ENCODE results near the gene REXO5. TPM values are rescaled to one million over a fixed set of nuclear protein-coding genes. Genes with fewer than 3 reads are reported as not detected.

Gene REXO5
- total and polyA plus RNA-seq, 9 of the 15 experiments (the other 6 are each of a cell fraction or from before 2014, with no cell fraction given) = 10.5 to 45.1 (median 25.4) TPM

DNA sequence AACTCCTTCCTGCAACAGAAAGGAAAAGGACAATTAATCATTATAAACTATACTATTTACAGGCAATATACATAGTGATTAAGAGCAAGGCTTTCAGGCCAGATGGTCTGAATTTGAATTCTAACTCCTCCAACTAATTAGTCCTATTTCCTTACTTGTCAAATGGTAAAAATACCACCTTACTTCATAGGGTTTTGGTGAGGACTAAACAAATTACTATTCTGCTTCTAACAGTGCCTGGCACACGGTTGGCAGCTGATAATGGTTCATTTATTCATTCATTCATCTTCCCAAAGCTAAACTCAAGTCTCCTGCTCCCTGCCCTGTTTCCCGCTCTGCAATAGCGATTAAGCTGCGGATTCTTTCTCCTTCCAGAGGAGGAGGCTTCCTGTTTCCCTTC lies 54.0 kb downstream of the REXO5 start:
- Histone ChIP-seq H3K4me1 (replicated peaks in 1 of 2; ENCODE audit: control insufficient read depth in 2 of 2, insufficient read depth in 2 of 2, low read length in 2 of 2) (peaks cover 0 to 4% of the 10 kb centered on the region in 2 experiments; a peak in 2 of 5 replicates), H4K20me1 (replicated peaks; ENCODE audit: control insufficient read depth, insufficient read depth, low read length) (0 out of 2 replicates have a peak, but pooled peaks cover 4% of the 10 kb centered on the region), H3K9me1 (ENCODE audit: control insufficient read depth, insufficient read depth, low read length) (no peaks in the 10 kb centered on the region), H3K27ac (ENCODE audit: extremely low read depth, low read depth, low read length) (no peak overlapping the region), H2AFZ (ENCODE audit: low read depth, low read length) (no peak overlapping the region), H3K36me3 (ENCODE audit: control insufficient read depth, insufficient read depth, low read length) (peaks cover 7% of the 10 kb centered on the region), H3K27me3 (ENCODE audit: control insufficient read depth in 2 of 2, insufficient read depth in 2 of 2, low read length in 2 of 2) (no peaks in the 10 kb centered on the region), H3K79me2 (ENCODE audit: control insufficient read depth, insufficient read depth, low read length) (no peaks in the 10 kb centered on the region), H3K4me3 (no peak overlapping the region), H3K4me2 (ENCODE audit: insufficient read depth, low read length) (no peak overlapping the region), H3K9me3 (replicated peaks; ENCODE audit: control insufficient read depth, insufficient read depth, low read depth, low read length) (no peaks in the 10 kb centered on the region), H3K9ac (ENCODE audit: insufficient read depth in 1 of 2, low read depth in 2 of 2, low read length in 2 of 2) (no peak overlapping the region)
- ChIA-PET CTCF (ENCODE audit: low intra/inter-chr PET ratio) (no interaction called here), POLR2A (interaction anchor here (1.0 kb wide), 1 partner anchor 13 kb away, joined by 3 read pairs; no protein-coding TSS in a partner anchor)
- intact Hi-C loops (cut with micrococcal nuclease) = no loop called here
- ATAC-seq = no peak
- FAIRE-seq = no peak
- WGBS (ENCODE audit: insufficient coverage, low coverage, missing lambda C conversion rate) = 74% methylated on average over 4 of the region's 4 CpGs
- no TSS peak for BruUV-seq (replicated peaks)
- in situ Hi-C loops (cut with MboI) = no loop called here
- no peak for DNase-seq (ENCODE audit: extremely low read depth in 1 of 4, low spot score in 3 of 4)
- TF ChIP-seq, protein P1, sequence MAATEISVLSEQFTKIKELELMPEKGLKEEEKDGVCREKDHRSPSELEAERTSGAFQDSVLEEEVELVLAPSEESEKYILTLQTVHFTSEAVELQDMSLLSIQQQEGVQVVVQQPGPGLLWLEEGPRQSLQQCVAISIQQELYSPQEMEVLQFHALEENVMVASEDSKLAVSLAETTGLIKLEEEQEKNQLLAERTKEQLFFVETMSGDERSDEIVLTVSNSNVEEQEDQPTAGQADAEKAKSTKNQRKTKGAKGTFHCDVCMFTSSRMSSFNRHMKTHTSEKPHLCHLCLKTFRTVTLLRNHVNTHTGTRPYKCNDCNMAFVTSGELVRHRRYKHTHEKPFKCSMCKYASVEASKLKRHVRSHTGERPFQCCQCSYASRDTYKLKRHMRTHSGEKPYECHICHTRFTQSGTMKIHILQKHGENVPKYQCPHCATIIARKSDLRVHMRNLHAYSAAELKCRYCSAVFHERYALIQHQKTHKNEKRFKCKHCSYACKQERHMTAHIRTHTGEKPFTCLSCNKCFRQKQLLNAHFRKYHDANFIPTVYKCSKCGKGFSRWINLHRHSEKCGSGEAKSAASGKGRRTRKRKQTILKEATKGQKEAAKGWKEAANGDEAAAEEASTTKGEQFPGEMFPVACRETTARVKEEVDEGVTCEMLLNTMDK (IDR thresholded peaks at IDR 0.05; ENCODE audit: borderline replicate concordance, insufficient read depth, low read depth, low read length, poor library complexity, severe bottlenecking) = no peak
- TF ChIP-seq RERE (CRISPR knock-in tag; IDR thresholded peaks at IDR 0.05; ENCODE audit: borderline replicate concordance) (no peak), KAT2B (IDR thresholded peaks at IDR 0.05; ENCODE audit: low read depth, low read length) (no peak), USF2 (CRISPR knock-in tag; IDR thresholded peaks at IDR 0.05) (no peak), SOX6 (IDR thresholded peaks at IDR 0.05) (no peak), ZHX1 (conservative IDR thresholded peaks at IDR 0.05; ENCODE audit: low read length) (no peak), ZBTB33 (CRISPR knock-in tag; IDR thresholded peaks at IDR 0.05) (no peak), ZC3H4 (CRISPR knock-in tag; IDR thresholded peaks at IDR 0.05; ENCODE audit: borderline replicate concordance) (no peak)
